Stimulated activated CD8-positive, alpha-beta memory T cell treated with anti-CD3 and anti-CD28 coated beads, Interleukin-7, amount 100 ng/mL, for 48 hours (primary cell): ENCODE results near the gene PTTG1.

Source experiments
- DNase-seq, 2 donors: peaks; one replicate each; pipeline ENCODE4 v3.0.0-alpha.2; 2020; ENCODE audit warnings: low read depth in 1 of 2; ENCODE audit errors: extremely low read depth in 1 of 2

PTTG1 gene

DNA sequence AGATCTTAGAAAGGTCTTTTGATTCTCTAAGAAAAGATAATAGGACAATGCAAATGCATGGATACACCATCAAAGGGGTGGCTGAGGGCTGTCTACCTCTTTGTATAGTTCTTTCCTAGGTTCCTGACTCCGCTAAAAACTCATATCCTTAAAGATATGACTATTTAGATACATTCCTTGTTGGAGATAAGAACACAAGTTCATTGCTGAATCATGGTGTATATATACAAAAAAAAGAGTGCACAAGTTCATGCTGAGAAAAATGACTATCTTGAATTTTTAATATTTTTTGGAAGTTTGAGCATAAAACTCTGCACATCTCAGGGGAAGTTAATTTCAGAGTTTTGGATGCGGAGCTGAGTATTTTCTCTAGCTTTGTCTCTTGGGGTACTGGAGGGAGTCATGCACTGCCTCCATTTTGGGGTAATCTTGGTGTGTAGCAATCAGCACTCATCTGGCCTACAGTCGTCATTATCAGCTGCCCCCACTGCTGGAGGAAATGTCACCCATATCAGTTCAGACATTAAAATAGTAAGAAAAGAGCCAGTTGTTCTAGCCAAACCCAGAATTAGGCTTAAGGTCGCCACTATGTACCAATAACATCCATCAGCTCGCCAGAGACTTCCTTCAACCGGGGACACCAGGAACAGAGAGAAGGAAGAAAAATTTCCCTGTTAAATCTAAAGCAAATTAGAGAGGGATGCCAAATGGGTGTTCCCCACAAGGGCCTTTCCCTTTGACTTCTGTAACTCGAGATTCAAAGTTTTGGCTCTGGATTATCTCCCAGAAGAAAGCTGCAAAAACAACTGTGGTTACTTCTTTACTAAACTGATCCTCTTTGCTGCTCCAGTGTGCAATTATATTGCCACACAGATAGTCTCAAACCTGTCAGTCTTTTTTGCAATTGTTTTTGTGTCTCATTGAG is 49.0 kb downstream of the PTTG1 start:
- no peak for DNase-seq

DNA sequence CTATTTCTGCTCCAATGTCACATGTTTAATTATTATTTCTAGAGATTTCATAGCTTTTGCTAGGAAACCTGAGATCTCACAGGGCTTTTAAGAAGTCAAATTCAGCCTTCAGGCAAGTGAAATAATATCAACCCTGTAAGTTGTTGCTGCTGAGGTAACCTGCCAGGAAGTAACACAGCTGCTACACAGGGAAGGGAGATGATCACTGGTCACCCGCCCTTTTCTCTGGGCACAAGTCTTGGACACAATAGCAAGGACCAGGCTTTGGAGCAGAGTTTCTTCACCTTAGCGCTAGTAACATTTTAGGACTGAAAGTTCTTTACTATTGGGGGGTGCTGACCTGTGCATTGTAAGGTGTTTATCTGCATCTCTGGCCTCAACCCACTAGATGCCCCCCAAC is 50.1 kb downstream of the PTTG1 start:
- no peak for DNase-seq

GRCh38 chr5:160472482-160472881 is 50.8 kb downstream of the PTTG1 start:
- DNase-seq = no peak

DNA sequence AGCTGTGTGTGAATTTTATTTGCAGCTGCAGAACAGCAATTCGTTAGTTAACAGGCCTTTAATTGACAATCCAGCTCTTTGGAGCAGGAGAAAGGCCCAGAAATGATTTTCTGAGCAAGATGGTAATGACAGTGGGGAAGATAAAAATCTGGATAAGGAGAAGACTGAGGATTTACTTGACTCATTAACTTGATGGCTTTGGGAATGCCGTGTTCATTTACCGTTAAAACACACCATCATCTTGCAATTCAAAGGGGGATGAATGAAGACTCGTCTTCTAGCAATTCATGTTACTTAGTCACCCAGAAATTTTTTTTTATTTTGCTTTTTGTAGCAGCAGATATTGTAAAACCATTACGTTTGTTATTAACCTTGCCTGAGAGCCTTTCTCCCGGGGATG is 52.0 kb downstream of the PTTG1 start:
- DNase-seq = no peak

- DNase-seq = no peak
Measured at GRCh38 chr5:160474084-160474483, 52.4 kb downstream of the PTTG1 start.

GRCh38 chr5:160475864-160476438 is 54.3 kb downstream of the PTTG1 start:
- DNase-seq = no peak

DNA sequence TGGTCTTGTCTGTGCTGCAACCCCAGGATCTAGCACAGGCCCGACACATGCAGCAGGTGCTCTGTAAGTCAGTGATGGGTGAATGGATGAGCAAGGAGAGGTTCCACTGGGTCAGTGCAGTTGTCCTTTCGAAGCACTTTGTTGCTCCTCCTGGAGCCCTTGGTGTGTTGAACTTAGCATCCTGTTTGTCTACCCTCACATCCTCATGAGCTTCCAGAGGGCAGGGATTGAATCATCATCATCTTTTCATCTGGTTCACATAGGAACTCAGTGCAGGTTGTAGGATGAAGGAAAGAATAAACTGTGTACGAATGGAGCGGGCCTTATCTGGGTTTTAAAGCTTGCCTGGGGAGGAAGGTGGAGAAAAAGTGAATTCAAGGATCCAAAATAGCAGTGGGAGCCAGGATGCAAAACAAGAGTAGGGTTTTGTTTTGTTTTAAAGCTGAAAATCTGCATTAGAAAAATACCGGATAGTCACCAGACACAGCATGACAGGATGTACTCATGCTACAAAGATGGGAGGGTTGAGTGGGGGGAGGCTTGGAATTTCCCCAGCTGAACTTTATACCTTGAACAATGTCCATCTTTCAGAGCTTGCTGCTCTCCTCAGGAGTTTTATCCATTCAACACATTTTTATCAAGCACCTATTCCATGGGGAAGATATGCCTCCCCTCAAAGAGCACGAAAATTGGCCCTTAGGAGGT is 55.8 kb downstream of the PTTG1 start:
- no peak for DNase-seq

- DNase-seq = no peak
Measured at GRCh38 chr5:160478163-160478562, 56.5 kb downstream of the PTTG1 start.
